Measurements from ENCODE around the gene CAV2.

GRCh38 chr7:116503835-116504234 is 4.3 kb downstream of the CAV2 start:
- TF ChIP-seq, protein P1, sequence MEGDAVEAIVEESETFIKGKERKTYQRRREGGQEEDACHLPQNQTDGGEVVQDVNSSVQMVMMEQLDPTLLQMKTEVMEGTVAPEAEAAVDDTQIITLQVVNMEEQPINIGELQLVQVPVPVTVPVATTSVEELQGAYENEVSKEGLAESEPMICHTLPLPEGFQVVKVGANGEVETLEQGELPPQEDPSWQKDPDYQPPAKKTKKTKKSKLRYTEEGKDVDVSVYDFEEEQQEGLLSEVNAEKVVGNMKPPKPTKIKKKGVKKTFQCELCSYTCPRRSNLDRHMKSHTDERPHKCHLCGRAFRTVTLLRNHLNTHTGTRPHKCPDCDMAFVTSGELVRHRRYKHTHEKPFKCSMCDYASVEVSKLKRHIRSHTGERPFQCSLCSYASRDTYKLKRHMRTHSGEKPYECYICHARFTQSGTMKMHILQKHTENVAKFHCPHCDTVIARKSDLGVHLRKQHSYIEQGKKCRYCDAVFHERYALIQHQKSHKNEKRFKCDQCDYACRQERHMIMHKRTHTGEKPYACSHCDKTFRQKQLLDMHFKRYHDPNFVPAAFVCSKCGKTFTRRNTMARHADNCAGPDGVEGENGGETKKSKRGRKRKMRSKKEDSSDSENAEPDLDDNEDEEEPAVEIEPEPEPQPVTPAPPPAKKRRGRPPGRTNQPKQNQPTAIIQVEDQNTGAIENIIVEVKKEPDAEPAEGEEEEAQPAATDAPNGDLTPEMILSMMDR (IDR thresholded peaks at IDR 0.05) = no peak
- no peak for TF ChIP-seq POLR2A (IDR thresholded peaks at IDR 0.05)

Measured in testis (tissue), 2 donors.